Liver (tissue), 9 donors: ENCODE measurements around the gene SULT1A3. TPM values are rescaled to one million over a fixed set of nuclear protein-coding genes. Genes with fewer than 3 reads are reported as not detected.

Experiments used
- DNase-seq: peaks from one replicate; pipeline ENCODE4 v3.0.0-alpha.2; 2017; ENCODE audit warnings: low spot score
- H3K27ac ChIP-seq, 2 donors: one replicate each; pipeline ENCODE4 v1.7.0; 2013; ENCODE audit warnings: inconsistent platforms in 2 of 2, low read length in 2 of 2, control low read depth in 1 of 2, low read depth in 1 of 2, mild to moderate bottlenecking in 1 of 2
- H3K27me3 ChIP-seq, 4 donors: one replicate each; pipeline versions ENCODE4 v1.6.1 to v1.7.0; 2013; ENCODE audit warnings: low read length in 3 of 4, inconsistent platforms in 1 of 4, mild to moderate bottlenecking in 1 of 4, moderate library complexity in 1 of 4; ENCODE audit not compliant: control insufficient read depth in 4 of 4, insufficient read depth in 4 of 4
- H3K36me3 ChIP-seq, 4 donors: one replicate each; pipeline versions ENCODE4 v1.6.1 to v1.7.0; 2013; ENCODE audit warnings: low read length in 3 of 4, mild to moderate bottlenecking in 3 of 4, low read depth in 1 of 4, moderate library complexity in 1 of 4; ENCODE audit not compliant: control insufficient read depth in 4 of 4, insufficient read depth in 3 of 4
- H3K4me1 ChIP-seq, 4 donors: one replicate each; pipeline versions ENCODE4 v1.6.1 to v1.7.0; 2013; ENCODE audit warnings: low read length in 3 of 4, mild to moderate bottlenecking in 3 of 4, moderate library complexity in 1 of 4; ENCODE audit not compliant: control insufficient read depth in 4 of 4, insufficient read depth in 4 of 4
- H3K4me3 ChIP-seq, 3 donors: one replicate each; pipeline versions ENCODE4 v1.6.1 to v1.7.0; 2013; ENCODE audit warnings: low read length in 3 of 3, control low read depth in 1 of 3, low read depth in 1 of 3, mild to moderate bottlenecking in 1 of 3
- H3K9ac ChIP-seq, 2 donors: one replicate each; pipeline ENCODE4 v1.7.0; 2013; ENCODE audit warnings: low read length in 2 of 2, mild to moderate bottlenecking in 2 of 2, moderate library complexity in 2 of 2, control low read depth in 1 of 2, low read depth in 1 of 2
- H3K9me3 ChIP-seq, 4 donors: one replicate each; pipeline versions ENCODE4 v1.6.1 to v1.7.0; 2013; ENCODE audit warnings: low read length in 3 of 4; ENCODE audit not compliant: control insufficient read depth in 4 of 4
- CTCF ChIP-seq: fragments of 150-350 bp; IDR thresholded peaks from 2 replicates; pipeline ENCODE4 v1.5.1; 2017; ENCODE audit warnings: improper control_type of control experiment, low read depth, low read length; ENCODE audit not compliant: missing input control
- HNF4G ChIP-seq: IDR thresholded peaks from 2 replicates; pipeline ENCODE4 v1.6.1; 2016; ENCODE audit warnings: antibody characterized with exemption
- NR2F2 ChIP-seq: IDR thresholded peaks from 2 replicates; pipeline ENCODE4 v1.6.1; 2016; ENCODE audit warnings: antibody characterized with exemption
- REST ChIP-seq: IDR thresholded peaks from 2 replicates; pipeline ENCODE4 v1.6.1; 2016; ENCODE audit warnings: antibody characterized with exemption, mild to moderate bottlenecking
- RXRA ChIP-seq, 2 donors: IDR thresholded peaks; 2 replicates each; pipeline ENCODE4 v1.6.1; 2017 to 2018; ENCODE audit warnings: antibody characterized with exemption in 2 of 2, mild to moderate bottlenecking in 1 of 2
- YY1 ChIP-seq: IDR thresholded peaks from 2 replicates; pipeline ENCODE4 v1.6.1; 2016; ENCODE audit warnings: antibody characterized with exemption, mild to moderate bottlenecking
- ZBTB33 ChIP-seq: IDR thresholded peaks from 2 replicates; pipeline ENCODE4 v1.6.1; 2016; ENCODE audit warnings: antibody characterized with exemption
- WGBS: extraction: QIAGEN DNeasy Blood & Tissue Kit; methylation state at CpG from one replicate; pipeline ENCODE4 v1.1.7; 2013; 5-methylcytosine and 5-hydroxymethylcytosine counted together
- polyA plus RNA-seq, 2 donors: library from polyadenylated mRNA; stranded (reverse) in 1 of 2; unstranded in 1 of 2; fragments of 200-250 nt in 1 of 2; fragments of >200 nt in 1 of 2; fragmentation: Nextera tagmentation in 1 of 2; extraction: Ambion mirVana in 1 of 2; gene quantifications; one replicate each; pipeline versions ENCODE4 v1.2.1 to v1.2.3, GENCODE V29; 2013 to 2015
- total RNA-seq, 2 donors: library from RNA; depleted of rRNA; stranded (reverse); fragments of >200 nt; gene quantifications; one replicate each; pipeline ENCODE4 v1.2.3, GENCODE V29; 2014
- donor health status: healthy.
- donor health status: healthy.
- donor health status: healthy.
- donor health status: healthy.
- donor health status: healthy.

The SULT1A3 gene
- total and polyA plus RNA-seq, 4 donors, result 2.8 to 13.8 (median 11.0) TPM

GRCh38 chr16:30187556-30187865 lies 11.5 kb upstream of the SULT1A3 start:
- WGBS, result 78% methylated on average over 9 of the region's 9 CpGs
- no peak overlapping the region for H3K4me3 ChIP-seq

More at GRCh38 chr16:30187556-30187865, 11.5 kb upstream of the SULT1A3 start:
- Histone ChIP-seq H3K9me3 (no peaks in the 10 kb centered on the region), H3K9ac (no peak overlapping the region), H3K27me3 (no peaks in the 10 kb centered on the region), H3K36me3 (peaks cover 0 to 2% (median 0%) of the 10 kb centered on the region in 4 donors), H3K27ac (no peak overlapping the region), H3K4me1 (peaks cover 0 to 17% (median 2%) of the 10 kb centered on the region in 4 donors)
- TF ChIP-seq YY1 (no peak), CTCF (no peak), ZBTB33 (no peak), NR2F2 (no peak), REST (no peak), HNF4G (no peak), RXRA (IDR thresholded peaks at IDR 0.05) (no peak)
- no peak for DNase-seq
